Adrenal gland (tissue), 5 donors: Measurements from ENCODE around the gene OR10A4.

Experiments used
- CTCF ChIP-seq, 6 experiments: fragments of 450-650 bp in 4 of 6; fragments of 200-600 bp in 2 of 6; sonication (generic) in 1 of 6; IDR thresholded peaks; 1 replicate in 5 of 6; 2 replicates in 1 of 6; pipeline versions ENCODE4 v1.5.1 to v1.8.0; 2016 to 2021; ENCODE audit warnings: antibody characterized with exemption in 6 of 6, mild to moderate bottlenecking in 2 of 6, moderate library complexity in 1 of 6
- POLR2A ChIP-seq, 2 donors: fragments of 450-650 bp; IDR thresholded peaks; one replicate each; pipeline ENCODE4 v1.6.1; 2017; ENCODE audit warnings: antibody characterized with exemption in 2 of 2, mild to moderate bottlenecking in 2 of 2, moderate library complexity in 1 of 2
- donor health status: DM: no; HTN: no; CAD: no.

GRCh38 chr11:6888830-6889229 lies 12.4 kb downstream of the OR10A4 start:
- no peak for TF ChIP-seq POLR2A (IDR thresholded peaks at IDR 0.05)
- TF ChIP-seq CTCF (IDR thresholded peaks at IDR 0.05) = no peak
